Measurements from ENCODE around the gene ADAM12. TPM values are rescaled to one million over a fixed set of nuclear protein-coding genes. Genes with fewer than 3 reads are reported as not detected.

ADAM12 gene
- total and polyA plus RNA-seq, 9 of the 15 experiments (the other 6 are each of a cell fraction or from before 2014, with no cell fraction given), result not detected

- no peak overlapping the region for H3K27ac ChIP-seq (ENCODE audit: extremely low read depth, low read depth, low read length)
- WGBS (ENCODE audit: insufficient coverage, low coverage, missing lambda C conversion rate), result 0% methylated on average over 5 of the region's 5 CpGs
- in situ Hi-C loops (cut with MboI), result no loop called here
- no peaks in the 10 kb centered on the region for H3K4me1 ChIP-seq (replicated peaks in 1 of 2; ENCODE audit: control insufficient read depth in 2 of 2, insufficient read depth in 2 of 2, low read length in 2 of 2)
- H3K9ac ChIP-seq (ENCODE audit: insufficient read depth in 1 of 2, low read depth in 2 of 2, low read length in 2 of 2), result no peak overlapping the region
- ChIA-PET POLR2A (no interaction called here), CTCF (ENCODE audit: low intra/inter-chr PET ratio) (no interaction called here)
- no peak overlapping the region for H3K4me3 ChIP-seq
- H2AFZ ChIP-seq (ENCODE audit: low read depth, low read length), result no peak overlapping the region
- intact Hi-C loops (cut with micrococcal nuclease), result no loop called here
- ATAC-seq, result no peak
- H3K79me2 ChIP-seq (ENCODE audit: control insufficient read depth, insufficient read depth, low read length), result no peaks in the 10 kb centered on the region
- no peaks in the 10 kb centered on the region for H4K20me1 ChIP-seq (replicated peaks; ENCODE audit: control insufficient read depth, insufficient read depth, low read length)
- no peak for FAIRE-seq
- DNase-seq (ENCODE audit: extremely low read depth in 1 of 4, low spot score in 3 of 4), result no peak
- H3K4me2 ChIP-seq (ENCODE audit: insufficient read depth, low read length), result no peak overlapping the region
- no peaks in the 10 kb centered on the region for H3K9me1 ChIP-seq (ENCODE audit: control insufficient read depth, insufficient read depth, low read length)
- H3K36me3 ChIP-seq (ENCODE audit: control insufficient read depth, insufficient read depth, low read length), result no peaks in the 10 kb centered on the region
- no peaks in the 10 kb centered on the region for H3K9me3 ChIP-seq (replicated peaks; ENCODE audit: control insufficient read depth, insufficient read depth, low read depth, low read length)
- no TSS peak for BruUV-seq (replicated peaks)
- H3K27me3 ChIP-seq (ENCODE audit: control insufficient read depth in 2 of 2, insufficient read depth in 2 of 2, low read length in 2 of 2), result no peaks in the 10 kb centered on the region
- TF ChIP-seq HMG20A (CRISPR knock-in tag; conservative IDR thresholded peaks at IDR 0.05) (no peak), CEBPG (CRISPR knock-in tag; IDR thresholded peaks at IDR 0.05) (no peak), CEBPG (tag; conservative IDR thresholded peaks at IDR 0.05 in 1 of 2, IDR thresholded peaks at IDR 0.05 in 1 of 2) (no peak), MYC (IDR thresholded peaks at IDR 0.05; ENCODE audit: low read depth, low read length) (no peak), MYC (CRISPR knock-in tag; IDR thresholded peaks at IDR 0.05; ENCODE audit: borderline replicate concordance, low read depth) (no peak), CHCHD3 (CRISPR knock-in tag; IDR thresholded peaks at IDR 0.05) (no peak), HOXB6 (CRISPR knock-in tag; IDR thresholded peaks at IDR 0.05; ENCODE audit: borderline replicate concordance) (no peak), NFE2 (IDR thresholded peaks at IDR 0.05; ENCODE audit: low read depth) (no peak), YY1 (IDR thresholded peaks at IDR 0.05; ENCODE audit: borderline replicate concordance in 1 of 3, control insufficient read depth in 1 of 3, extremely low read depth in 1 of 3, insufficient read depth in 3 of 3, insufficient read length in 1 of 3, insufficient replicate concordance in 2 of 3, low read depth in 1 of 3, low read length in 2 of 3) (no peak)
Observed at GRCh38 chr10:126434235-126434634, 46.0 kb upstream of the ADAM12 start.

Data from K562 (cell line).